GM15510 (cell line): ENCODE data around the gene POLR3E.

Experiments used
- POLR2A ChIP-seq: IDR thresholded peaks from 3 replicates; pipeline ENCODE4 v1.6.1; 2011; ENCODE audit warnings: borderline replicate concordance; ENCODE audit not compliant: insufficient read length; ENCODE audit errors: extremely low read depth

POLR3E gene

GRCh38 chr16:22353191-22353919, 56.1 kb downstream of the POLR3E start:
- TF ChIP-seq POLR2A: no peak

GRCh38 chr16:22353933-22354541, 56.8 kb downstream of the POLR3E start:
- no peak for TF ChIP-seq POLR2A

GRCh38 chr16:22355487-22355908, 58.3 kb downstream of the POLR3E start:
- no peak for TF ChIP-seq POLR2A

- no peak for TF ChIP-seq POLR2A
Observed at GRCh38 chr16:22356930-22357634, 59.9 kb downstream of the POLR3E start.

- no peak for TF ChIP-seq POLR2A
Observed at GRCh38 chr16:22357635-22357971, 60.4 kb downstream of the POLR3E start.

GRCh38 chr16:22358000-22358399, 60.8 kb downstream of the POLR3E start:
- TF ChIP-seq POLR2A: no peak

GRCh38 chr16:22359679-22360078, 62.5 kb downstream of the POLR3E start:
- no peak for TF ChIP-seq POLR2A

GRCh38 chr16:22360963-22361659, 63.9 kb downstream of the POLR3E start:
- TF ChIP-seq POLR2A: no peak

- no peak for TF ChIP-seq POLR2A
Observed at GRCh38 chr16:22364241-22364640, 67.0 kb downstream of the POLR3E start.

- no peak for TF ChIP-seq POLR2A
Observed at GRCh38 chr16:22366371-22366770, 69.2 kb downstream of the POLR3E start.

GRCh38 chr16:22366889-22367288, 69.7 kb downstream of the POLR3E start:
- TF ChIP-seq POLR2A: no peak

GRCh38 chr16:22369221-22369811, 72.1 kb downstream of the POLR3E start:
- no peak for TF ChIP-seq POLR2A

- TF ChIP-seq POLR2A: no peak
Observed at GRCh38 chr16:22370038-22370820, 73.0 kb downstream of the POLR3E start.
